MCF 10A (cell line): Measurements from ENCODE around the gene DTL. TPM values are rescaled to one million over a fixed set of nuclear protein-coding genes. Genes with fewer than 3 reads are reported as not detected.
A peak's percentile ranks its signal among the peaks of the same experiment; 100 is the strongest.

ENCODE experiments used
- BruUV-seq: library from RNA; stranded (reverse); fragments of 400-500 nt; replicated peaks from 2 replicates; lab custom pipeline; 2021; lab: Mats Ljungman, UMichigan
- CTCF ChIA-PET: fragments of 300-600 bp; sonication (Branson Sonifier 250); formaldehyde crosslinking; extraction: SDS; loops from one replicate; lab custom pipeline; 2021; ENCODE audit warnings: antibody characterized with exemption, inconsistent platforms; lab: Yijun Ruan, JAX
- POLR2A ChIA-PET: fragments of 300-600, 350-650 bp; sonication (Branson Sonifier 250); formaldehyde crosslinking; extraction: SDS; loops from one replicate; lab custom pipeline; 2020; ENCODE audit warnings: antibody characterized with exemption, inconsistent platforms; lab: Yijun Ruan, JAX
- DNase-seq: peaks from one replicate; pipeline ENCODE4 v3.0.0-alpha.2; 2018; ENCODE audit not compliant: unreplicated experiment
- H3K27ac Mint-ChIP-seq: one replicate; pipeline ENCODE4 v1.8.0; 2022; ENCODE audit warnings: mild to moderate bottlenecking, low read depth, mixed read lengths; ENCODE audit not compliant: unreplicated experiment
- H3K27me3 Mint-ChIP-seq: one replicate; pipeline ENCODE4 v1.8.0; 2022; ENCODE audit warnings: mixed read lengths; ENCODE audit not compliant: insufficient read depth, unreplicated experiment
- H3K36me3 Mint-ChIP-seq: one replicate; pipeline ENCODE4 v1.8.0; 2022; ENCODE audit warnings: mild to moderate bottlenecking, moderate library complexity, mixed read lengths; ENCODE audit not compliant: insufficient read depth, unreplicated experiment
- H3K4me1 Mint-ChIP-seq: one replicate; pipeline ENCODE4 v1.8.0; 2022; ENCODE audit warnings: mixed read lengths; ENCODE audit not compliant: insufficient read depth, unreplicated experiment
- H3K4me3 Mint-ChIP-seq: one replicate; pipeline ENCODE4 v1.8.0; 2022; ENCODE audit warnings: mild to moderate bottlenecking, moderate library complexity, mixed read lengths; ENCODE audit not compliant: unreplicated experiment
- H3K9me3 Mint-ChIP-seq: one replicate; pipeline ENCODE4 v1.8.0; 2022; ENCODE audit warnings: mixed read lengths; ENCODE audit not compliant: unreplicated experiment
- intact Hi-C: fragments of 100-400 bp; cut with micrococcal nuclease; formaldehyde crosslinking; loops from 2 replicates; pipeline ENCODE4 v1.14.1; 2022
- total RNA-seq: library from RNA; stranded (reverse); gene quantifications from 2 replicates; pipeline ENCODE4 v1.2.3, GENCODE V29; 2022
- TF ChIP-seq, protein P1 (sequence below): fragments of 200-600 bp; IDR thresholded peaks from one replicate; pipeline ENCODE4 v1.8.0; 2022; ENCODE audit warnings: antibody characterized with exemption, mild to moderate bottlenecking; ENCODE audit not compliant: unreplicated experiment

Gene DTL
- total RNA-seq, 1 experiment from 2014 or later = 34.4 TPM

DNA sequence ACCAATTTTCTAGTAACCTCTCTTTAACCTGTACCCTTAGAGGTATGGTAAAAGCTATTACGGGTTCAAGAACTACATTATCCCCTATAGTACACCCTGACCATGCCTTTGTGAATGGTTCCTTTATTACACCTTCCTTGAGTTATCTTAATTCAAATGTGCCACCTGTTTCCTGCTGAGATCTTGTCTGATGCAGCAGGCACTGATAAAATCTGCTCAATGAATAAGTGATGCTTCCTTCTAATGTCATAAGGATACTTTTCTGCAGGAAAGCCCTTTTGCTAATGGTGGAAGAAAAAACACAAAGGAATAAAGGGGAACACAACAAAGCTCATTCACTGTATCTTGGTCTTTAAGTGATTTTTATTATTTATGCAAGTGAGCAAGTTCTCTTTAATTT lies 26.0 kb upstream of the DTL start:
- Mint-ChIP-seq H3K36me3 (peaks cover 61% of the 10 kb centered on the region), H3K9me3 (no peaks in the 10 kb centered on the region), H3K27ac (no peak overlapping the region), H3K27me3 (no peaks in the 10 kb centered on the region), H3K4me3 (no peak overlapping the region), H3K4me1 (no peaks in the 10 kb centered on the region)
- ChIA-PET CTCF (interaction anchor here (0.6 to 12.7 kb wide), 29 partner anchors 8 to 447 kb away, joined by 3 to 332 read pairs (median 5); partner anchors contain the start of genes DTL, INTS7 and NEK2), POLR2A (interaction anchor here (1.3 to 24.7 kb wide), 2 partner anchors 23 to 329 kb away, joined by 4 to 385 read pairs; partner anchors contain the start of genes DTL and INTS7)
- no peak for DNase-seq
- intact Hi-C loops = no loop called here
- BruUV-seq = no TSS peak
- TF ChIP-seq, protein P1, sequence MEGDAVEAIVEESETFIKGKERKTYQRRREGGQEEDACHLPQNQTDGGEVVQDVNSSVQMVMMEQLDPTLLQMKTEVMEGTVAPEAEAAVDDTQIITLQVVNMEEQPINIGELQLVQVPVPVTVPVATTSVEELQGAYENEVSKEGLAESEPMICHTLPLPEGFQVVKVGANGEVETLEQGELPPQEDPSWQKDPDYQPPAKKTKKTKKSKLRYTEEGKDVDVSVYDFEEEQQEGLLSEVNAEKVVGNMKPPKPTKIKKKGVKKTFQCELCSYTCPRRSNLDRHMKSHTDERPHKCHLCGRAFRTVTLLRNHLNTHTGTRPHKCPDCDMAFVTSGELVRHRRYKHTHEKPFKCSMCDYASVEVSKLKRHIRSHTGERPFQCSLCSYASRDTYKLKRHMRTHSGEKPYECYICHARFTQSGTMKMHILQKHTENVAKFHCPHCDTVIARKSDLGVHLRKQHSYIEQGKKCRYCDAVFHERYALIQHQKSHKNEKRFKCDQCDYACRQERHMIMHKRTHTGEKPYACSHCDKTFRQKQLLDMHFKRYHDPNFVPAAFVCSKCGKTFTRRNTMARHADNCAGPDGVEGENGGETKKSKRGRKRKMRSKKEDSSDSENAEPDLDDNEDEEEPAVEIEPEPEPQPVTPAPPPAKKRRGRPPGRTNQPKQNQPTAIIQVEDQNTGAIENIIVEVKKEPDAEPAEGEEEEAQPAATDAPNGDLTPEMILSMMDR = no peak

DNA sequence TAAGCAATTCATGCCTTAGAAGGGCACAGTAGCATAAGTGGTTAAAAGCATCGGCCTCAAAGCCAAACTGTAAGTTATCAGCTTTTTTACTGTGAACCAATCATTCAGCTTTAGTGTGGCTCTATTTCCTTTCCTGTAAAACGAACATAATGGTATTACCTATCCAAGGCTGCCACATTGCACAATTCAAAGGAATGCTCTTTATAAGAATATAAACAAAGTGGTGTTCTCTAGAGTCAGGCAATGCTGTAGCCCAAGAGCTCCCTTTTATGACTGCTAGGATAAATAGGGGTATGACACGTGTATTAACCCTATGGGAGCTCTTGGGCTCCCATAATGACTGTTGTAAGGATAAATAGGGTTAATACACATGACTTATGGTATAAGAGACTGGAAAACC lies 25.5 kb upstream of the DTL start:
- intact Hi-C loops = no loop called here
- TF ChIP-seq, protein P1 = no peak
- CTCF ChIA-PET = interaction anchor here (0.6 to 12.7 kb wide), 27 partner anchors 9 to 447 kb away, joined by 3 to 332 read pairs (median 5); partner anchors contain the start of genes DTL, INTS7 and NEK2
- Mint-ChIP-seq H3K36me3 (peaks cover 59% of the 10 kb centered on the region), H3K27ac (no peak overlapping the region), H3K4me1 (no peaks in the 10 kb centered on the region), H3K27me3 (no peaks in the 10 kb centered on the region), H3K4me3 (no peak overlapping the region), H3K9me3 (no peaks in the 10 kb centered on the region)
- DNase-seq = no peak
- POLR2A ChIA-PET = interaction anchor here (1.3 to 24.7 kb wide), 2 partner anchors 23 to 329 kb away, joined by 4 to 385 read pairs; partner anchors contain the start of genes DTL and INTS7
- BruUV-seq = no TSS peak

DNA sequence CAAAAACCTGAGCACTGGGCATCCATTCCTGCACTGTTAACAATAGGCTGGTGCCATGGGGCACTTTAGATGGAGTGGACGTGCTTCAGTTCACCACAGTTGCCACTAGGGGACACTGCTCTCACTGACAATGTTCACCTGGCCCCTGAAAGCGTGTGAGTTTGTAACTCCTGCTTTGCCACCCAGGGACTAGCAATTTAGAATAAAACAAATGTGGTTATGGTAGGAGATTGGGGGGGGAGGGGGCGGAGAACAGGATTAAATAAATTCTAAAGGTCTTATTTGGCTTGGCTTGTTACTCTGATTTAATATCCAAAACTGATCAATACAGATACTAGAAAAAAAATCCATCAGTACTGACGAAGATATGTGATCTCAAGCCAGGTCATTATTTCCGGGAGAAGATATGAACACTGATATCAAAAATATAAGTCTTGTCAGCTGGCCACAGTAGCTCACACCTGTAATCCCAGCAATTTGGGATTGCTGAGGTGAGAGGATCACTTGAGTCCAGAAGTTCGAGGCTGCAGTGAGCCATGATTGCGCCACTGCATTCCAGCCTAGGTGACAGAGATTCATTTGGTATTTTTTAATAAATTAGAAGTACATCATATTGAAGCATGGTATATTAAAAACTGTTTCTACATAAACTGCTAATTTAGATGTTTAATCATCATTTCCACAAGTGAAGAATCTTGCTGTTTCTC lies 23.4 kb upstream of the DTL start:
- peak; percentile 95 for DNase-seq
- Mint-ChIP-seq H3K27me3 (no peaks in the 10 kb centered on the region), H3K9me3 (no peaks in the 10 kb centered on the region), H3K36me3 (peaks cover 51% of the 10 kb centered on the region), H3K4me1 (no peaks in the 10 kb centered on the region), H3K4me3 (no peak overlapping the region), H3K27ac (no peak overlapping the region)
- POLR2A ChIA-PET = interaction anchor here (0.6 to 24.7 kb wide), 2 partner anchors 21 to 1167 kb away, joined by 3 to 385 read pairs; partner anchors contain the start of genes DTL and INTS7
- CTCF ChIA-PET = interaction anchor here (0.6 to 12.7 kb wide), 35 partner anchors 10 to 863 kb away, joined by 3 to 332 read pairs (median 4); partner anchors contain the start of genes DTL and INTS7
- BruUV-seq = no TSS peak
- intact Hi-C loops = loop anchor here (1.0 kb wide), 7 partner anchors 23 to 444 kb away; partner anchors contain the start of genes DTL and INTS7
- TF ChIP-seq, protein P1 = peak; percentile 100

DNA sequence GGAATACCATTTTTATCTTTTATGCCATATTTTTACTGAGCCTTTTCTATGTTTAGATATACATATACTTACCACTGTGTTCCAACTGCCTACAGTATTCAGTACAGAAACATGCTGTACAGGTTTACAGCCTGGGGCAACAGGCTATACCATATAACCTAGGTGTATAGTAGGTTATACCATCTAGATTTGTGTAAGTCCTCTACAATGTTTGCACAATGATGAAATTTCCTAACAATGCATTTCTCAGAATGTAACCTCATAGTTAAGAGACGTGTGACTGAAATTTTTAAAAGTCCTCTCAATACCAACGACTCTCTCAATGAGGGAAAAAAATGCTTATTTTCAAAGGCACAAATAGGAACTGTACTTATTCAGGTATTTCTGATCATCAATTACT lies 21.9 kb upstream of the DTL start:
- Mint-ChIP-seq H3K4me3 (no peak overlapping the region), H3K27me3 (no peaks in the 10 kb centered on the region), H3K9me3 (no peaks in the 10 kb centered on the region), H3K36me3 (peaks cover 61% of the 10 kb centered on the region), H3K27ac (no peak overlapping the region), H3K4me1 (no peaks in the 10 kb centered on the region)
- no TSS peak for BruUV-seq
- intact Hi-C loops = no loop called here
- POLR2A ChIA-PET = interaction anchor here (1.1 to 24.7 kb wide), 2 partner anchors 19 to 69 kb away, joined by 3 to 385 read pairs; partner anchors contain the start of genes DTL and INTS7
- no peak for DNase-seq
- CTCF ChIA-PET = interaction anchor here (0.6 to 12.7 kb wide), 23 partner anchors 9 to 1724 kb away, joined by 3 to 332 read pairs (median 7); partner anchors contain the start of genes DTL and INTS7
- TF ChIP-seq, protein P1 = no peak
